Measurements from ENCODE around the gene MAGEL2.

DNA sequence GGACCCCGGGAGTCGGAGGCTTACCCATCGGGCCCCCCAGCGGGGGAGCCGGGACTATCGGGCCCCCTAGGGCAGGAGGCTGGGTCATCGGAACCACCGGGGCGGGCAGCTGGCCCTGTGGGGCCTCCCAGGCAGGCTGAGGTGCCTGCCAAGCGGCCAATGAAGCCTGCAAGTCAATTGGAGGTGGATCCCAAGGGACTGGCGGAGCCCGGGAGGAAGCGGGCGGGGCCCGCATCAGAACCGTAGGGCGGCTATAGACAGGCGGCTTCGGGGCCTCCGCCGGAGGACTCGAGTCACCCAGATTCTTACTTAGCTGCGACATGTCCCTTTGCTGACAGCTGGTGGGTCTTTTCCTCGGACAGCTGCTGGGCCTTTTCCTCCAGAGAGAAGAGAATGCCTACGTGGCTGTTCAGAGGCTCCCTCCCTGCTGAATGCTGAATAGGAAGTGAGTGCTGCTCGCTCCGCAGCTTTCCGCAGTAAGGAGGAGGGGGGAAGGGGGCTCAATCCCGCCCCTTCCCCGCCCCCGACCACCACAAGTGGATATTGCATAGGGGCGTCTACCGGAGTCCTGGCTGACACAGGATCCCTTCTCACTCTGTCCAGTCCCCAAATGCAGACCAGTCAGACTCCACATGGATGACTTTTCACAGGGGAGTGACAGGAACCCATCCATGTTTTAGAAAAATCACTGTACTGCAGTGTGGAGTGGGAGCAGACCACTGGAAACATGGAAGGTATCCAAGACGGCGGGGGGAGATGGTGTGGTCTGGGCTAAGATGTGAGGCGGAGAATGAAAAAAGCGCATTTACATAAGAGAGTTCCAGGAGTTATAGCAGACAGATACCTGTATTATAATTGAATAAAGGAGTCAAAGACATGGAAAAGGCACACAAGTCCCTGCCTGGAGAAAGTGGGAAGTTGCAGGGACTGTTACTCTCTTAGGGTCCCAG, at the start of gene MAGEL2:
- TF ChIP-seq ZFX (IDR thresholded peaks at IDR 0.05; ENCODE audit: borderline replicate concordance), result no peak
- TF ChIP-seq, protein P1, sequence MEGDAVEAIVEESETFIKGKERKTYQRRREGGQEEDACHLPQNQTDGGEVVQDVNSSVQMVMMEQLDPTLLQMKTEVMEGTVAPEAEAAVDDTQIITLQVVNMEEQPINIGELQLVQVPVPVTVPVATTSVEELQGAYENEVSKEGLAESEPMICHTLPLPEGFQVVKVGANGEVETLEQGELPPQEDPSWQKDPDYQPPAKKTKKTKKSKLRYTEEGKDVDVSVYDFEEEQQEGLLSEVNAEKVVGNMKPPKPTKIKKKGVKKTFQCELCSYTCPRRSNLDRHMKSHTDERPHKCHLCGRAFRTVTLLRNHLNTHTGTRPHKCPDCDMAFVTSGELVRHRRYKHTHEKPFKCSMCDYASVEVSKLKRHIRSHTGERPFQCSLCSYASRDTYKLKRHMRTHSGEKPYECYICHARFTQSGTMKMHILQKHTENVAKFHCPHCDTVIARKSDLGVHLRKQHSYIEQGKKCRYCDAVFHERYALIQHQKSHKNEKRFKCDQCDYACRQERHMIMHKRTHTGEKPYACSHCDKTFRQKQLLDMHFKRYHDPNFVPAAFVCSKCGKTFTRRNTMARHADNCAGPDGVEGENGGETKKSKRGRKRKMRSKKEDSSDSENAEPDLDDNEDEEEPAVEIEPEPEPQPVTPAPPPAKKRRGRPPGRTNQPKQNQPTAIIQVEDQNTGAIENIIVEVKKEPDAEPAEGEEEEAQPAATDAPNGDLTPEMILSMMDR (IDR thresholded peaks at IDR 0.05), result no peak
